Stimulated activated CD4-positive, alpha-beta T cell treated with anti-CD3 and anti-CD28 coated beads, Interleukin-1b, Interleukin-23, amount 100 ng/mL, for 1 hour (primary cell): ENCODE measurements around the gene TMEM221.

ENCODE experiments used
- DNase-seq, 2 donors: peaks; one replicate each; pipeline ENCODE4 v3.0.0-alpha.2; 2020; ENCODE audit warnings: low read depth in 2 of 2

TMEM221 gene

DNA sequence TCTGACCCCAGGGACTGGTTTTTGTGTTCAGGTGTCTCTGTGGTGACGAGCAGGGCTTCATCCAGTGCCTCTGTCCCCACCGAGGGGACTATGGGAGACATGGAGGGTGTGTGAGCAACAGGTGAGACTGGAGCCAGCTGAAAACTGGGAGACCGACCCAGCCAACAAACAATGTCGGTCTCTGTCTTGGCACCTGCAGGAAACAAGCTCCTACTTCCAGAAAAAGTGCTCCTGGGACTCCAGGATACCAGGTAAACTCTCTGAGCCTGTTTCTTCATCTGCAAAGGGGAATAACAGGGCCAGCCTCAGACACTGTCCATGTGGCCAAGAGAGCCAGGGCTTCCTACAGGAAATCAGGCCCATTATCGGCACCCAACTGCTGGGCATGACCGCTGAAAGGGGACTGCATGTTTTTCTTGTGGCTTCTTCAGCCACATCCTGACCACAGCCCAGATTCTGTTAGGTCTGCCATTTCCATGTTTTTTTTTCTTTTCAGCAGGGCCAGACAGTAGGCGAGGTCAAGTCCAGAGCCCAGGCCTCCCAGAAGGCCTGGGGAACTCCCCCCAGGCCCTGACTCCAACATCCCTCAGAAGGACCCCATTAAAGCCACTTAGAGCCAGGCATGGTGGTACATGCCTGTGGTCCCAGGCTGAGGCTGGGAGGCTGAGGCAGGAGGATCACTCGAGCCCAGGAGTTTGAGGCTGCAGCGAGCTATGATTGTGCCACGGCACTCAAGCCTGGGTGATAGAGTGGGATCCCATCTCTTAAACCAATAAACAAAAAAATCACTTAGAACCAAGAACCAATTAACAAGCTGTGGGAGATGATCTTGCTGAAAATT, 42.2 kb downstream of the TMEM221 start:
- DNase-seq, result no peak

GRCh38 chr19:17405250-17406045, 43.0 kb downstream of the TMEM221 start, which contains the start of gene BST2:
Gene BST2 (minus strand): TSS chr19:17405630. CDS start chr19:17405575, 55 bp downstream.
- no peak for DNase-seq

DNA sequence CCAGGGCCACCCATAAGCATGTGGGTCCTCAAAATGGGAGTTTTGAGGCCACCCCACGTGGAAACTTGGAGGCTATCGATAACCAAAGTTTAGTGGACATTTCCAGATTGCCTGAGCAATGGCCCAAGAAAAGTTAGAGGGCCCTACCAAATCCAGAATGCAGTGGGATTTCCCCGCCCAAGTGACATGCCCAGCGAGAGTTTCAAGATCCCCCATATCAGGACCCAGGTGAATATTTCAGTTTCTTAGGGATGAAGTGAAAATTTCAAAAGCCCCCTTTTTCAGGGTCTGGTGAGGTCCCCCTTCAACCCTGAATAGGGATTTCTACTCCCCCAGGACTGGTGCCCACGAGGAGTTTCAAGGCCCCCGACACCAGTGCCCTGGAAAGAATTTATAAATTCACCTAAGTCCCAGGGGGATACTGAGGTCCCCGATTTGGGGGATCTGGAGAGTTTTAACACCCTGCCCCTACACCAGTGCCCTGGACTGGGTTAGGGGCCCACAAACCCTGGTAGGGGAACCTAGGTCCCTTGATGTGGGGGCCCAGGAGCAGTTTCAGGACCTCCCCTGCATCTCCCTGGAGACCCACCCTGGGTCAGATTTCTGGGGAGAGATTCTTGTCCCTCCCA, 43.7 kb downstream of the TMEM221 start:
- no peak for DNase-seq

DNA sequence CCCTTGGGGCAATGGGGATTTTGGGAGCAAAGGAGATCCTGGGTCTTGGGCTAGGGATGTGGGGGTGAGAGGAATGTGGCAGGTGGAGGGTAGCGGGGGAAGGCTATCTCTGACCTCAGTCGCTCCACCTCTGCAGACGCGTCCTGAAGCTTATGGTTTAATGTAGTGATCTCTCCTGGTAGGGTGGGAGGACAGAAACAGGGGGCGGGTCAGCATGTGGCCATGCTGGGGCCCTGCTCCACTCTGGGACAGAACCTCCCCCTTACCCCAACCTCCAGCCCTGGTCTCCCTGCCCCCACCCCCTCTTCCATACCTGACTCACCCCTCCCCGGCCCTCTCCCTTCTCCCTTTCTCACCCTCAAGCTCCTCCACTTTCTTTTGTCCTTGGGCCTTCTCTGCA, 44.5 kb downstream of the TMEM221 start:
- DNase-seq, result no peak

GRCh38 chr19:17402982-17403855, 45.2 kb downstream of the TMEM221 start:
- DNase-seq, result no peak

DNA sequence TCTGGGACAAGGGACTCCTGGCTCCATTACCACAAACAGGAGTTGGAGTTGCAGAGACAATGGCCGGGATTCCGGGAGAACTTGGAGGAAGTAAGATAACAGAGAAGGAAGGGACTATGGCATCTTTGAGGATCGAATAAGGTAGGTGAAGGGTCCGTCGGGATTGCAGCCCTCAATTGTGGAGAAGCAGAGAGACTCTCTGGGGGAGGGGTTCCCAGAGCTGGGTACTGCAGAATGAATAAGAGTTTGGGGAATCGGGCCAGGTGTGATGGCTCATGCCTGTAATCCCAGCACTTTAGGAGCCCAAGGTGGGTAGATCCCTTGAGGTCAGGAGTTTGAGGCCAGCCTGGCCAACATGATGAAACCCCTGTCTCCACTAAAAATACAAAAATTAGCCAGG, 46.8 kb downstream of the TMEM221 start:
- no peak for DNase-seq

GRCh38 chr19:17398902-17399527, 49.5 kb downstream of the TMEM221 start:
- no peak for DNase-seq

DNA sequence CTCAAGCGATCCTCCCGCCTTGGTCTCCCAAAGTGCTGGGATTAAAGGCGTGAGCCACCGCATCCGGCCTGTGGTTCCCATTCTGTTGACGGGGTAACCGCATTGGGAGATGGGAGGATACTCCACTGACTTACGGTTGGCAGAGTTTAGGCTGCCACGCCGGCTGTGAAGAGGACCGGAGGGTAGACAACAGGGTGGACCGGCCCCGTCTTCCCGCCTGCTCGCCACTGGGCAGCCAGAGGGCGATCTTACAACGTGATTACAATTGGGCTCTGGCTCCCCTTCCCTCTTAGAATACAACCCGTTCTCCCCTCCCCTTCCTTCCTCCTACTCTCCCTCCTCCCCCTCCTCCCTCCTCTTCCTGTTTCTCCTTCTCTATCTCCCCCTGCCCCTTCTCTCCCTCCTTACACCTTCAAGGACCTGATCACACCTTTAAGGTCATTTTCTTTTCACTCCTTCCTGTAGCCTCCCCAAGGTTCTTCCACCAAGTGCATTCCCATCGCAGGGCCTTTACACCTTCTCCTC, 53.5 kb downstream of the TMEM221 start:
- peak in 1 of 2 donors; percentile 60 for DNase-seq

GRCh38 chr19:17393914-17394313, 54.6 kb downstream of the TMEM221 start, which contains the start of gene CCDC194:
Gene CCDC194 (minus strand): TSS chr19:17394196. CDS start chr19:17394158, 38 bp downstream.
- DNase-seq, result no peak

DNA sequence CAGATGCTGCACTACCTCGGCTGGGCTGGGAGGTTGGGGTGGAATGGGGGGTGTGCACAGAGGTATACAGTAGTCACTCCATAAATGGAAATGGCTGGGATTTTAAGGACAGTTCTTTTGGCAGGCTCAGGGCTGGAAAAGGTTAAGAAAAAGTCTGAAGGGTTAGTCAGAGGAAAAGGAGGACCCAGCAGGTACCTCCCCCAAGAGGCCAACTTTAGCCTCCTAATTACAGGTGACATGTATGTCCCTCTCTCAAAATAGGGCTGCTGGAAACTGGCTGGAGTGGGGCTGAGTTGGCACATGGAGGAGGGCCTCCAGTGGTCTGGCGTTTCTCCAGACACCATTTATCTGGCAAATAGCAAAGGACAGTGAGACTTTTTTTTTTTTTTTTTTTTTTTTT, 55.5 kb downstream of the TMEM221 start:
- no peak for DNase-seq

DNA sequence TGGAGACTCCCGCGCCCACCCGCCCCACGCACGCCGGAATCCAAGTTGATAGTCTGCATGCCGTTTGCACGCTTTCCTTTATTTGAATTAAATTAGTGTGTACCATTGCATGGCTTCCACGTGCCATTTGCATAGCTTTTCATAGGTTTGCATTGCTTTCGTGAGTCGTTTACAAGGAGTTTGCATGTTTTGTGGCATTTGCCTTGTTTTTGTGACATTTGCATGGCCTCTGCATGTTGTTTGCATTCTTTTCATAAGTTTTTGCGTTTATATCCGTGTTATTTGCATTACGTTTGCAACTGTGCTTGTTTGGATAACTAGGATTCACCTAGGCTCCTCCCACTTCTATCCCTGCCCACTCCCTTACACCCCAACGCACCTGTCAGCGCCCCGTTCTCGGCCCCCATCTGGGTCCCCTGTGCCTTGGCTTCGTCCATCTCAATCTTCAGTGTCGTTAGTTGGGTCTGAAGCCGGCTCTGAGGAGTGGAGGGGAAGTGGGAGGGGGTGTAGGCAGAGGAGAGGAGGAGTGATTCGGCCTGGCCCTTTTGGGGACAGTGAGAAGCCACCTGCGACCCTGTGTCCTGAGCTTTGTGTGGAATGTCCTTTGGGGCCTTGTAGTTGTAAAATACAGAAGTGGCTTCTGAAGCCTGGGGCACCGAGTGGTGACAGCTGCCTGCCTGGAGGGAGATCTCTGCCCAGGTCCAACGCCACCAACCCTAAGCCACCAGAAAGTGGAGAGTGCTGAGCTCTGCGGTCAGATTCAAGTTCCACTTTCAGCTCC, 56.9 kb downstream of the TMEM221 start:
- no peak for DNase-seq

DNA sequence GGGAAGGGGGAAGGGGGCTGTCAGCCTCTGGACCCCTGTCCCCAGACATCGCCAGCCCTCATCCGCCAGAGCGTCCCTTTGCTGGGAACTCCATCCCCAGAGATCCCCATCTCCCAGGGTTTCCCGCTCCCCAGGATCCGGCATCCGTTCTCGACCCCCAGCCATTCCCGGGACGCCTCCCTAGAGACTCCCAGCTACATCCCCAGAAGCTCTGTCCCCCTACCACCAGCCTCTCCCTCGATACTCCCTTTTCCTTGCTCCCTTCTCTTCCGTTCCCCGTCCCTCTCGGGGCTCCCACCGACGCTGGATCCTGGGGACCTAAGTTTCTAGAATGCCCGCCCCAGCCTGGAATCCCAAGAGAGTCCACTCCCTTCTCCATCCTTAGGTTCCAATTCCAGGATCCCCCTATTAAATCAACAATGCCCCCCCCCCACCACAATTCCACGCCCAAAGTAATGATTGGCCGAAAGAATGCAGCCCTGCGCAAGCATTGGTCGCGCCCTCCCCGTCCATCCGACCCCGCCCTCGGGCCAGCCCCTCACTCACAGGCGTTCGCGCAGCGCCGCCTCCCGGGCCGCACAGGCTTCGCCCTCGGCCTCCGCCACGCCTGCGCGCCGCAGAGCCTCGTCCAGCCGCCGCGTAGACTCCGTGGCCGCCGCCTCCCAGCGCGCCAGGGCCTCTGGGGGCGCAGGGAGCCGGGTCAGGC, 57.6 kb downstream of the TMEM221 start:
- DNase-seq, result peak; percentile 60 to 82

- no peak for DNase-seq
Observed at GRCh38 chr19:17389957-17390664, 58.4 kb downstream of the TMEM221 start.

DNA sequence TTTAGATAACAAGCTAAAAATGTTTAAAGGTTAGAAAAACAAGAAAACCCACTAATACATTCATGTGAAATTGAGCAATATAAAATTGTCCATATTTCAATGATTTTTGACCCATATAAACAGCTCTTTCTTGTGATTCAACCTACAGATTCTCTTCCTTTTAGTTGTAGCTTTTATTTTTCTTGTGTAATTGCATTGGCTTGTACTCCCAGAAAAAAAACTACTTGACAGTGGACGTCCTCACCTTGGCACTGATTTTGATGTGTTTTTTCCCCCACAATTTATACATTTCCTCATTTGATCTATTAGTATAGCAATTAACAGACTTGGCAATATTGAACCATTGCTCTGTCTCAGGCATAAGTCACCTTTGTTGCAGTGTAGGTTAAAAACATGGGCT, 59.2 kb downstream of the TMEM221 start:
- DNase-seq, result no peak

DNA sequence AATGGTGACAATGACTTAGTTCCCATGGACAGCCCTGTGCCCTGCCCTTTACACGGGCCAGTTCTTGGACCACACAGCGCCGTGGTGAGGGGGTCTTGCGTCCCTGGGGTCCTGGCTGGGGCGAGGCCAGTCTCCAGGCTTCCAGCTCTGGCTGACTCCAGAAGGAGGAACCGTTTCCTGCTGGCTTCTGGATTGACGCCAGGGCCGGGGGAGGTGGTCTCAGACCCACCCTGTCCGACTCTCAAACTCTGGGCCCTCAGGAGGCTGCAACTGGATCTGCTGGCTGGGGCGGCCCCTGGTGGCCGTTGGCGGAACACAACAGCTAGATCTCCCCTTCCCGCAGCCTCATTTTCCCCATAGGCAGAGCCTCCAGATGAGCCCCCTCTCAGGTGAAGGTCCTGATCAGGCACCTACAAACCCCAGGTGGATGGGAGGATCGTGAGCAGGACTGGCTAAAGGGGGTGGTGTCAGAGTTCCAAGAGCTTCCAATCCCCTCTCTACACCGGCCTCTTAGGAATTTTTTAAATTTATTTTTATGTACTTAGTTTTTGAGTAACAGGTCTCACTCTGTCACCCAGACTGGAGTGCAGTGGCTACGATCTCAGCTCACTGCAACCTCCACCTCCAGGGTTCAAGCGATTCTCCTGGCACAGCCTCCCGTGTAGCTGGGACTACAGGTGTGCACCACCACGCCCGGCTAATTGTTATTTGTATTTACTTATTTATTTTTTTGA, 62.4 kb downstream of the TMEM221 start:
- DNase-seq, result peak in 1 of 2 donors; percentile 51
